ENCODE data around the gene ARHGAP27. TPM values are rescaled to one million over a fixed set of nuclear protein-coding genes. Genes with fewer than 3 reads are reported as not detected.

The ARHGAP27 gene
- total RNA-seq, 1 donor from 2014 or later, result 73.8 TPM

- Histone ChIP-seq H3K36me3 (no peaks in the 10 kb centered on the region), H3K27me3 (no peaks in the 10 kb centered on the region), H3K4me1 (peaks cover 28% of the 10 kb centered on the region), H3K27ac (peak overlapping the region; percentile 90), H3K9me3 (no peaks in the 10 kb centered on the region), H3K4me3 (peak overlapping the region; percentile 45)
- intact Hi-C loops (cut with DNase I), result no loop called here
- TF ChIP-seq, protein P1, sequence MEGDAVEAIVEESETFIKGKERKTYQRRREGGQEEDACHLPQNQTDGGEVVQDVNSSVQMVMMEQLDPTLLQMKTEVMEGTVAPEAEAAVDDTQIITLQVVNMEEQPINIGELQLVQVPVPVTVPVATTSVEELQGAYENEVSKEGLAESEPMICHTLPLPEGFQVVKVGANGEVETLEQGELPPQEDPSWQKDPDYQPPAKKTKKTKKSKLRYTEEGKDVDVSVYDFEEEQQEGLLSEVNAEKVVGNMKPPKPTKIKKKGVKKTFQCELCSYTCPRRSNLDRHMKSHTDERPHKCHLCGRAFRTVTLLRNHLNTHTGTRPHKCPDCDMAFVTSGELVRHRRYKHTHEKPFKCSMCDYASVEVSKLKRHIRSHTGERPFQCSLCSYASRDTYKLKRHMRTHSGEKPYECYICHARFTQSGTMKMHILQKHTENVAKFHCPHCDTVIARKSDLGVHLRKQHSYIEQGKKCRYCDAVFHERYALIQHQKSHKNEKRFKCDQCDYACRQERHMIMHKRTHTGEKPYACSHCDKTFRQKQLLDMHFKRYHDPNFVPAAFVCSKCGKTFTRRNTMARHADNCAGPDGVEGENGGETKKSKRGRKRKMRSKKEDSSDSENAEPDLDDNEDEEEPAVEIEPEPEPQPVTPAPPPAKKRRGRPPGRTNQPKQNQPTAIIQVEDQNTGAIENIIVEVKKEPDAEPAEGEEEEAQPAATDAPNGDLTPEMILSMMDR (IDR thresholded peaks at IDR 0.05), result no peak
- ATAC-seq (peak; percentile 20), DNase-seq (peak; percentile 27)
Observed at GRCh38 chr17:45370949-45371413, 61.7 kb downstream of the ARHGAP27 start.

- DNase-seq, result no peak
- no peak for ATAC-seq
- TF ChIP-seq, protein P1 (IDR thresholded peaks at IDR 0.05), result no peak
- Histone ChIP-seq H3K36me3 (no peaks in the 10 kb centered on the region), H3K27ac (no peak overlapping the region), H3K9me3 (no peaks in the 10 kb centered on the region), H3K4me3 (no peak overlapping the region), H3K4me1 (peaks cover 28% of the 10 kb centered on the region), H3K27me3 (no peaks in the 10 kb centered on the region)
- intact Hi-C loops (cut with DNase I), result no loop called here
Observed at GRCh38 chr17:45369421-45369820, 63.2 kb downstream of the ARHGAP27 start.

GRCh38 chr17:45368651-45369050 is 64.0 kb downstream of the ARHGAP27 start:
- TF ChIP-seq, protein P1 (IDR thresholded peaks at IDR 0.05), result no peak
- DNase-seq (no peak), ATAC-seq (no peak)
- no peaks in the 10 kb centered on the region for H3K36me3 ChIP-seq
- H3K27me3 ChIP-seq, result no peaks in the 10 kb centered on the region
- H3K4me1 ChIP-seq, result peaks cover 23% of the 10 kb centered on the region
- no peaks in the 10 kb centered on the region for H3K9me3 ChIP-seq
- H3K4me3 ChIP-seq, result no peak overlapping the region
- intact Hi-C loops (cut with DNase I), result no loop called here
- H3K27ac ChIP-seq, result no peak overlapping the region

- Histone ChIP-seq H3K27ac (no peak overlapping the region), H3K9me3 (no peaks in the 10 kb centered on the region), H3K36me3 (no peaks in the 10 kb centered on the region), H3K27me3 (no peaks in the 10 kb centered on the region), H3K4me1 (peaks cover 14% of the 10 kb centered on the region), H3K4me3 (no peak overlapping the region)
- ATAC-seq (no peak), DNase-seq (peak; percentile 39)
- TF ChIP-seq, protein P1 (IDR thresholded peaks at IDR 0.05), result no peak
- intact Hi-C loops (cut with DNase I), result no loop called here
Observed at GRCh38 chr17:45367216-45367615, 65.5 kb downstream of the ARHGAP27 start.

- no peaks in the 10 kb centered on the region for H3K9me3 ChIP-seq
- TF ChIP-seq, protein P1 (IDR thresholded peaks at IDR 0.05), result no peak
- intact Hi-C loops (cut with DNase I), result no loop called here
- no peak overlapping the region for H3K27ac ChIP-seq
- H3K4me3 ChIP-seq, result no peak overlapping the region
- H3K4me1 ChIP-seq, result peaks cover 8% of the 10 kb centered on the region
- no peaks in the 10 kb centered on the region for H3K27me3 ChIP-seq
- peak; percentile 25 for DNase-seq
- ATAC-seq, result no peak
- no peaks in the 10 kb centered on the region for H3K36me3 ChIP-seq
Observed at GRCh38 chr17:45366691-45367090, 66.0 kb downstream of the ARHGAP27 start.

- Histone ChIP-seq H3K9me3 (no peaks in the 10 kb centered on the region), H3K27ac (no peak overlapping the region), H3K36me3 (no peaks in the 10 kb centered on the region), H3K4me1 (peaks cover 4% of the 10 kb centered on the region), H3K4me3 (no peak overlapping the region), H3K27me3 (no peaks in the 10 kb centered on the region)
- no peak for ATAC-seq
- TF ChIP-seq, protein P1 (IDR thresholded peaks at IDR 0.05), result no peak
- intact Hi-C loops (cut with DNase I), result no loop called here
- peak; percentile 17 for DNase-seq
Observed at GRCh38 chr17:45366049-45366448, 66.6 kb downstream of the ARHGAP27 start.
